Measurements from ENCODE around the gene WDR45B.
A peak's percentile ranks its signal among the peaks of the same experiment; 100 is the strongest.
"Not testable (repeated sequence)": the region's sequence is repeated elsewhere in the genome, so short reads cannot be mapped to it uniquely, and the experiment has no call there.

The WDR45B gene

DNA sequence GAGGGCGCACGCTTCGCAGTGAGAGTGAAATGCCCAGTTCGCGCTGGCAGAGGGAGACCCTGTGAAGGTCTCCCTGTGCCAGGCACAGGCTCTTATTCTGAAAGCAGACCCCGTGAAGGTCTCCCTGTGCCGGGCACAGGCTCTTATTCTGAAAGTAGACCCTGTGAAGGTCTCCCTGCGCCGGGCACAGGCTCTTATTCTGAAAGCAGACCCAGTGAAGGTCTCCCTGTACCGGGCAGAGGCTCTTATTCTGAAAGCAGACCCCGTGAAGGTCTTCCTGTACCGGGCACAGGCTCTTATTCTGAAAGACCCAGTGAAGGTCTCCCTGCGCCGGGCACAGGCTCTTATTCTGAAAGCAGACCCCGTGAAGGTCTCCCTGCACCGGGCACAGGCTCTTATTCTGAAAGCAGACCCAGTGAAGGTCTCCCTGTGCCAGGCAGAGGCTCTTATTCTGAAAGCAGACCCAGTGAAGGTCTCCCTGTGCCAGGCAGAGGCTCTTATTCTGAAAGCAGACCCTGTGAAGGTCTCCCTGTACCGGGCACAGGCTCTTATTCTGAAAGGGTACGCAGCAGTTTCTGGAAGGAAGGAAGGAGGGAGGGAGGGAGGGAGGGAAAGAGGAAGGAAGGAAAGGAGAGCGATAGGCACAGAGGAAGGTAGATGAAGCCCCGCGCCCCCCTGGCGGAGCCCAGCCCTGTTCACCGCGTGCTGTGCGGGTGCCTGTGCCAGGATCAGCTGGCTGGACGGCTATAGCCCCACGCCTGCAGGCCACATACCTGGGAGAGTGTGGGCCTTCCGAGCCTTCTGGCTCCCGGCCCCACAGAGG is 55.3 kb downstream of the WDR45B start:
- peak overlapping the region; percentile 77 for H3K4me3 ChIP-seq (ENCODE audit: low read length)
- DNase-seq (ENCODE audit: low read depth, low spot score): peak; percentile 92

DNA sequence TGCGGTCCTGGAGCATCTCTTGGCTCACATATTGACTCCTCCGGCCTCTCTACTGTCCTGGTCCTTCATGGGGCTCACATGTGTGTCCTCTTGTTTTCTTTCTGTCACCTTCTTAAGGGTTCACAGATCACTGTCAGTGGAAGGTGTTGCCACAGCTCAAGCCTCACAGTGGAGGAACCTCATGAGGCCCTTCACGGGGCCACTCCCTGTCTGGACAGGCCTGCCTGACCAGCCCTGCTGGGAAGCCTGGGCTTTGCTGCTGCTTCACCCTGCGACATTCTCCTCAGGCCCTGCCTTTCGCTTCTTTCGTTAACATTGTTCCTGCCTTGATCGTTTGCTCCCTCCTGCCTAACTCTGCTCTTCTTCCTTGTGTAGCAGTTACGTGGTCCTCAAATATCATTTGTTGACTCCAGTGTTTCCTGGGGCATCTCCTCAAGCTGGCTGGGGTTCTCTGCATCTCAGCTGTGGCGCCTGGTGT is 55.9 kb downstream of the WDR45B start:
- DNase-seq (ENCODE audit: low read depth, low spot score): no peak

DNA sequence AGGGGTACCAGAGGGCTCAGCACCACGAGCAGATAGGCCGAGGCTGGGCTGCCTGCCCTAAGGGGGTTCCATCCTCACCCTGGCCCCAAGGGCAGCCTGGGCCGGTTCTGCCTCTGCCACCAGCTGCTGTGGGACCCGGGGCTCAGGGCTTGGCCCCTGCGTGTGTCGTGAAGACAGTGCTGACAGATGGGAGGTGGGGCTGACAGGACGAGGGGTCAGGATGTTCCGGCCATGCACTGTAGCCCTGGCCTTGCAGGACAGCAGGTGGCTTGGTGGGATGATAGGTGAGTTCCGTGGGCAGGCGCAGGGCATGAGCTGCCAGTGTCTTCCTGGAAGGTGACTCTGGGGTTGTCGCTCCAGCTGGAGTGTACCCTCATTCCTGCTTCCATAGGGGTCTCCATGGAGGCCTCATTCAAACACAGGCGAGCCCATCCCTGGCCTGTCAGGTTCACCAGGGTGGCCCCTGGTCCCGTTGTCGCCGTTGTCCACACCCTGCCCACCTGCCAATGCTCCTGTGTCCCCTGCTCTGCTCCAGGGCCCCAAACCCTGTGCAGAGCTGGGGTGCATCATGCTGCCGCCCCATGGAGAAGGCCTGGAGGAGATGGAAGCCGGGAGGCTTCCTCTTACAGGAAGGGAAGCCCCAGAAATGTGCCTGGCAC is 57.2 kb downstream of the WDR45B start:
- H3K4me3 ChIP-seq (ENCODE audit: low read length): peak overlapping the region; percentile 17
- DNase-seq (ENCODE audit: low read depth, low spot score): no peak

More for the DNA sequence above, 55.9 kb downstream of the WDR45B start:
- H3K4me3 ChIP-seq (ENCODE audit: low read length): peak overlapping the region; percentile 17

DNA sequence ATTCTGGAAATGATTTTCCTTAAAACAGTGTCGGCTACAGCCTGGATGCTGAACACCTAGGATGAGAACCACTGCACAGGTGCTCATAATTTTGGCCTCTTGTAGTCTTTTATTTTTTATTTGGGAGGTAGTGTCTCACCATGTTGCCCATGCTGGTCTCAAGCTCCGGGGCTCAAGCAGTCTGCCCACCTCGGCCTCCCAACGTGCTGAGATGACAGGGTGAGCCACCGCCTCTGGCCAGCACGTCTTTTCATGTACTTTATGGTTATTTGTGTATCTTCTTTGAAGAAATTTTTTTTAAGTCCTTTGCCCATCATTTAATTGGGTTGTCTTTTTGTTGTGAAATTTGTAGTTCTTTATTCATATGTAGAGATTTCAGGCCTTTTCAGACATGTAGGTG is 58.0 kb downstream of the WDR45B start:
- no peak for DNase-seq (ENCODE audit: low read depth, low spot score)
- no peak overlapping the region for H3K4me3 ChIP-seq (ENCODE audit: low read length)

DNA sequence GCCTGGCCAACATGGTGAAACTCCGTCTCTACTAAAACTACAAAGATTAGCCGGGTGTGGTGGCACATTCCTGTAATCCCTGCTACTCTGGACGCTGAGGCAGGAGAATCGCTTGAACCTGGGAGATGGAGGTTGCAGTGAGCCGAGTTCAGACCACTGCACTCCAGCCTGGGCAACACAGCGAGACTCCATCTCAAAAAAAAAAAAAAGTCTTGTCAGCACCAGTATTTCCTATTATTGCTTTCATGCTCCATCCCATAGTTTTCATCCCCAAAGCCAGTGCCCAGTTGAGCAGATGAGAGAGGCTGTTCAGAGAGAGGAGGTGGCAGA is 58.4 kb downstream of the WDR45B start:
- no peak overlapping the region for H3K4me3 ChIP-seq (ENCODE audit: low read length)
- no peak for DNase-seq (ENCODE audit: low read depth, low spot score)

DNA sequence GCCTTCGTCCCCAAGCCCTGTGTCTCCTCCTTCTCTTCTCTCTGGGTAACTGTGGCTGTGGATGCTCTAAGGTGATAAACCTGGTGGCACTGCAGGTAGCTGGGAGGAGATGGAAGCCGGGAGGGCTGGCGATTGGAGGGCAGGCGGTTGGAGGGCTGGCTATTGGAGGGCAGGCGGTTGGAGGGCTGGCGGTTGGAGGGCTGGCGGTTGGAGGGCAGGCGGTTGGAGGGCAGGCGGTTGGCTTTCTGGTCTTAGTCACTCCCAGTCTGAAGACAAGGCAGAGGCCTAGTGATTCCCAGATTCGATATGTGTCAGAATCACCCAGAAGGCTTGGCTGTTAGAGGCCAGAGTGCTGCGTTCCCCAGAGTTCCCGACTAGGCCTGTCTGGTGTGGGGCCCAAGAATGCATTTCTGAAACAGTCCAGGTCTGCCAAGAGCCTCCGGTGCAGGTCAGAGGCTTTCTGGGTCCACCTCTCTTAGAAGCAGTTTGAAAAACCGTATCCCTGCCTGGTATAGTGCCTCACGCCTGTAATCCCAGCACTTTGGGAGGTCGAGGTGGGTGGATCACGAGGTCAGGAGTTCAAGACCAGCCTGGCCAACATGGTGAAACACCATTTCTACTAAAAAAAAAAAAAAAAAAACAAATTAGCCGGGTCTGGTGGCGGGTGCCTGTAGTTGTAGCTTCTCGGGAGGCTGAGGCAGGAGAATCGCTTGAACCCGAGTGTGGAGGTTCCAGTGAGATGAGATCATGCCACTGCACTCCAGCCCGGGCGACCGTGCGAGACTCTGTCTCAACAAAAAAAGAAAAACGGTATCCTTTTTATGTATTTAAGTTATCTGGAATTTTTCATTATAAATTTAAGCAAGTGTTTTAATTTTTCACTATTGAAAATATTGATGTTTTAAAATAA is 59.7 kb downstream of the WDR45B start:
- H3K4me3 ChIP-seq (ENCODE audit: low read length): no peak overlapping the region
- no peak for DNase-seq (ENCODE audit: low read depth, low spot score)

DNA sequence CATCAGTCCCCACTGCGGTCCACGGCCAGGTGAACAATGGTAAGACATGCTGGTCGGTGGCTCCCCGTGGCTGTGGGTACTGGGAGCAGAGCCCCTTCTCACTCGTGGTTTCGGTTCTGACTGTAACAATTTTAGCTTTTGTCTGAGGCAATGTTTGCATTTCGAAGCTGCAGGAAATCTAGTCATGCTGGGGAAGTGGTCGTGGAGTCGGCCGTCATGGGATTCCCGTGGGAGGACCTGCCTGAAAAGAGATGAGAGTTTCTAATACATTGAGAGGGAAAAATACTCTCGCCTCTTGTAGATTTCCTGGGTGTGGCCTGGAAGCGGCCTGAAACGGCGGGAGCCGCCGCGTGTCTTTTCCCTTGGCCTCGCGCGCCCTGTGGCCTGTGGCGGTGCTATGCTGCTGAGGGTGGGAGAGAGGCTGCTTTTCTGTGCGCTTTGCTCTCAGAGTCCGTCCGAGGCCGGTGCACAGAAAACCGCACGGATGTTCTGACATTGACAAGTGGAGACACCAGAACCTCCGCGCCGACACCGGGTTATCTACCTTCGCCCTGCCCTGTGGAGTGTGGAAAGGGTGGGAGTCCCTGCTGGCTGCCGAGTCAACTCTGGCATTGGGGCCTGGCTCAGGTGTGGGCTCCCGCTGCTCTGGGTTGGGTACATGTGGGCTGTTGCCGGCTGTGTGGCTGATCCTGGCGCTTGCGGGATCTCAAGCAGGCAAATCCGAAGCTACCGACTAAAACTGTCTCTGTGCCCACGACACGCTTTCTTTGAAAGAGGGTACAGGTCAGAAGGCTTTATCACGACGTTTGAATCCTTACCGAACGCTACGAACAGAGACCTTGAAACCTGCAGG is 60.8 kb downstream of the WDR45B start:
- DNase-seq (ENCODE audit: low read depth, low spot score): no peak

DNA sequence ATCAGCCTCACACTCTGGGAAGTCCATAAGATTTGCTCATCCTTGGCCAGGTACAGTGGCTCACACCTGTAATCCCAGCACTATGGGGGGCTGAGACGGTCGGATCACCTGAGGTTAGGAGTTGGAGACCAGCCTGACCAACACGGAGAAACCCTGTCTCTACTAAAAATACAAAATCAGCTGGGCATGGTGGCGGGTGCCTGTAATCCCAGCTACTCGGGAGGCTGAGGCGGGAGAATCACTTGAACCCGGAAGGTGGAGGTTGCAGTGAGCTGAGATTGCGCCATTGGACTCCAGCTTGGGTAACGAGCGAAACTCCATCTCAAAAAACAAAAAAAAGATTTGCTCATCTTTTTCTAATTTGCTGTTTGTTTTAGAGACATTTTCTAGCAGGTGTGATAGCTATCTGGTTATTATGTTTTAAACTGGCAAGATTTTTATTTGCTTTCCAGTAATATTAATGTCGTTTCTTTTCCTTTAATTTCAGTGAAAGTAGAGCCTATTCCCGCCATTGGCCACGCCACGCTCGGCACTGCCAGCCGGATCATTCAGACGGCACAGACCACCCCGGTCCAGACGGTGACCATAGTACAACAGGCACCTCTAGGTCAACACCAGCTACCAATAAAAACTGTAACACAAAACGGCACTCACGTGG is 61.5 kb downstream of the WDR45B start:
- DNase-seq (ENCODE audit: low read depth, low spot score): no peak
- H3K4me3 ChIP-seq (ENCODE audit: low read length): no peak overlapping the region

More for the DNA sequence above, 60.8 kb downstream of the WDR45B start:
- no peak overlapping the region for H3K4me3 ChIP-seq (ENCODE audit: low read length)

DNA sequence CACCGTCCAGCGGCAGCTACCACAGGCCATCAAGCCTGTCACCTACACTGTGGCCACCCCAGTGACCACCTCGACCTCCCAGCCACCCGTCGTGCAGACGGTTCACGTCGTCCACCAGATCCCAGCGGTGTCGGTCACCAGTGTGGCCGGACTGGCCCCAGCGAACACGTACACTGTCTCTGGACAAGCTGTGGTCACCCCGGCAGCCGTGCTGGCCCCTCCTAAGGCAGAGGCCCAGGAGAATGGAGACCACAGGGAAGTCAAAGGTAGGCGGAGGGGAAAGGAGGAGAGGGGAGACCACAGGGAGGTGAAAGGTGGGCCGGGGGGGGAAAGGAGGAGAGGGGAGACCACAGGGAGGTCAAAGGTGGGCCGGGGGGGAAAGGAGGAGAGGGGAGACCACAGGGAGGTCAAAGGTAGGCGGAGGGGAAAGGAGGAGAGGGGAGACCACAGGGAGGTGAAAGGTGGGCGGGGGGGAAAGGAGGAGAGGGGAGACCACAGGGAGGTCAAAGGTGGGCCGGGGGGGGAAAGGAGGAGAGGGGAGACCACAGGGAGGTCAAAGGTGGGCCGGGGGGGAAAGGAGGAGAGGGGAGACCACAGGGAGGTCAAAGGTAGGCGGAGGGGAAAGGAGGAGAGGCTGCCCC is 62.2 kb downstream of the WDR45B start:
- DNase-seq (ENCODE audit: low read depth, low spot score); H3K4me3 ChIP-seq (ENCODE audit: low read length): not testable (repeated sequence)

DNA sequence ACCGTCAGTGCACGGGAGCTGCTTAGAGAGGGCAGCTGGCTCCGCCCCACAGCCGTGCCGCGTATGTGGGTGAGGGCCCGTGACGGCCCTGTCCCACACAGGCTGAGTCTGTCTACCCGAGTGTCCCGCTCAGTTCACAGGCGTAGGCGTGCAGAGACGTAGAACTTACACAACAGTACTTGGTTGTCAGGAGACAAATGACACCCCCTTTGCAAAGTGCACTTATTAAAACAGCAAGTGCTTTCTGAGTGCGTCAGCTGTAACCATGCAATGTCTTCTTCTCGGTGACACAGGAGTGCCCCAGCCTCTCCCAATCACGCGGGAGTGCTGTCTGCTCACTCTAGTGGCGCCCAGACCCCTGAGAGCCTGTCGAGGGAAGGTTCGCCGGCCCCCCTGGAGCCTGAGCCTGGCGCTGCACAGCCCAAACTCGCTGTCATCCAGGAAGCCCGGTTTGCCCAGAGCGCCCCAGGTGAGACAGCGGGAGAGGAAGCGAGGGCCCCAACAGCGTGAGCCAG is 64.5 kb downstream of the WDR45B start:
- no peak for DNase-seq (ENCODE audit: low read depth, low spot score)

DNA sequence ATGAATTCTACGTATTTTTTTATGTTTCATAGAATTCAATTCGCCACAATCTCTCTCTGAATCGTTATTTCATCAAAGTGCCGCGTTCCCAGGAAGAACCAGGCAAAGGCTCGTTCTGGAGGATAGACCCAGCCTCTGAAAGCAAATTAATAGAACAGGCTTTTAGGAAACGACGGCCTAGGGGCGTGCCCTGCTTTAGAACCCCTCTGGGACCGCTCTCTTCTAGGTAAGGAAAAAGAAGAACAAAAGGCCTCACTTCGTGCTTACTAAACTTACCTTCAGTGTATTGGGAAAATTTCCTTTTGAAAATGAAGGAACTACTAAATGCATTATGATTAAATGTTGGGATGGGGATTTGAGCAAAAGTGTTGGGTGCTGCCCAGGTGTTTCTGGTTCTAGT is 65.5 kb downstream of the WDR45B start:
- no peak overlapping the region for H3K4me3 ChIP-seq (ENCODE audit: low read length)
- DNase-seq (ENCODE audit: low read depth, low spot score): no peak

More for the DNA sequence above, 64.5 kb downstream of the WDR45B start:
- H3K4me3 ChIP-seq (ENCODE audit: low read length): no peak overlapping the region

DNA sequence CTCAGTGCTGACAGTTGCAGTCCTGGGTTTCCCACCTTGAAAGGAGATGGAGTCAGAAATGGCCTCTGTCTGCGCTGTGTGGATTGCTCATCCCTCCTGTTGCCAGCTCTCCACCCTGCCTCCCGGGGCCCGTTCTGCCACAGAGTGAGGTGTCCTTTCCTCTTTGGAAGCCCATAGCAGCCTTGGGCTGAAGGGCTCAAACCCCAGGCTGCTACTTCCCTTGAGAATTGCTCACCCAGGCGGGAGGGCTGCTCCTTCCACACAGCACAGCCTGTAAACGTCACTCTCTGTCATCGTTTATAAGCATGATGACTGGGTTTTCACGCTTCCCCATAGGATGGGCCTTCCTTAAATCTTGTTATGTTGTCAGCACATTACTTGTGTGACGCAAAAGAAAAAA is 66.0 kb downstream of the WDR45B start:
- no peak for DNase-seq (ENCODE audit: low read depth, low spot score)
- no peak overlapping the region for H3K4me3 ChIP-seq (ENCODE audit: low read length)

DNA sequence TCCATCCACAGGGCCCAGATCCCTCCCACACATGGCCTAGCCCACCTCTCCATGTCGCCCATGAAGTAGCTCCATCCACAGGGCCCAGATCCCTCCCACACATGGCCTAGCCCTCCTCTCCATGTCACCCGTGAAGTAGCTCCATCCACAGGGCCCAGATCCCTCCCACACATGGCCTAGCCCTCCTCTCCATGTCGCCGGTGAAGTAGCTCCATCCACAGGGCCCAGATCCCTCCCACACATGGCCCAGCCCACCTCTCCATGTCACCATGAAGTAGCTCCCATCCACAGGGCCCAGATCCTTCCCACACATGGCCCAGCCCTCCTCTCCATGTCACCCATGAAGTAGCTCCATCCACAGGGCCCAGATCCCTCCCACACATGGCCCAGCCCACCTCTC is 68.3 kb downstream of the WDR45B start:
- DNase-seq (ENCODE audit: low read depth, low spot score); H3K4me3 ChIP-seq (ENCODE audit: low read length): not testable (repeated sequence)

DNA sequence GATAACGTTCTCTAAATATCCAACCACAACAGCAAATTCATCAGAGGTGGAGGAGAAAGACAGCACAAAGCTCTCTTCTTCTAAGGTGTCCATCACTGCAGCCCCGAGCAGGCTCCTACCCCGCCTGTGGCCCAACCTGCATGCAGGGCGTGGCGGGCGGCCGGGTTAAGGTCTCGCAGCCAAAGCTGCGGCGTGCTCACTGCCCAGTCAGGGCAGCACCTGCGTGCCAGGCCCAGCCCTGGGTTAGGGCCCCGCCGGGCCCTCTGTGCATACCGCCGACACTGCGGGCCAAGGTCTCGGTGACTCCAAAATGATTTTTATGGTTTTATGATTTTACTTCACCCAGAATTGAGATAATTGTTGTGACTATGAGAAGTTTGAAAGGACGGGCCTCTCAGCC is 70.9 kb downstream of the WDR45B start:
- no peak for DNase-seq (ENCODE audit: low read depth, low spot score)

DNA sequence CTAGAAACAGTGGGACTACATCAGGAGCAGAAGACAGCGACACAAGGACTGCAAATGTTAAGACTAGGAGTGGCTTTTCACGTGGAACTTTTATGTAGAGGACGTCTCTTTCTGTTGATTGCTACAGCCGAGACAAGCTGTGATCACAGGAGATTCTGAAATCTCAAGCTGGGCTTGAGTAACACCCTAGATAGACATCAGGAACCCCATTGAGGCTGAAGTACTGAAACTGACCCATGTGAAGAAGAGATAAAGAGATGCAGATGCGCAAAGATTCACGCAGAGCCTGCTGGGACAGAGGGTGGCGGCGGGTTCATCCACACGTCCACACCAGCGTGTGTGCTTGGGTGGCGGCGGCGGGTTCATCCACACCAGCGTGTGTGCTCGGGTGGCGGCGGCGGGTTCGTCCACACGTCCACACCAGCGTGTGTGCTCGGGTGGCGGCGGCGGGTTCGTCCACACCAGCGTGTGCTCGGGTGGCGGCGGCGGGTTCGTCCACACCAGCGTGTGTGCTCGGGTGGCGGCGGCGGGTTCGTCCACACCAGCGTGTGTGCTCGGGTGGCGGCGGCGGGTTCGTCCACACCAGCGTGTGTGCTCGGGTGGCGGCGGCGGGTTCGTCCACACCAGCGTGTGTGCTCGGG is 72.5 kb downstream of the WDR45B start:
- DNase-seq (ENCODE audit: low read depth, low spot score); H3K4me3 ChIP-seq (ENCODE audit: low read length): not testable (repeated sequence)

More for the DNA sequence above, 70.9 kb downstream of the WDR45B start:
- H3K4me3 ChIP-seq (ENCODE audit: low read length): no peak overlapping the region

DNA sequence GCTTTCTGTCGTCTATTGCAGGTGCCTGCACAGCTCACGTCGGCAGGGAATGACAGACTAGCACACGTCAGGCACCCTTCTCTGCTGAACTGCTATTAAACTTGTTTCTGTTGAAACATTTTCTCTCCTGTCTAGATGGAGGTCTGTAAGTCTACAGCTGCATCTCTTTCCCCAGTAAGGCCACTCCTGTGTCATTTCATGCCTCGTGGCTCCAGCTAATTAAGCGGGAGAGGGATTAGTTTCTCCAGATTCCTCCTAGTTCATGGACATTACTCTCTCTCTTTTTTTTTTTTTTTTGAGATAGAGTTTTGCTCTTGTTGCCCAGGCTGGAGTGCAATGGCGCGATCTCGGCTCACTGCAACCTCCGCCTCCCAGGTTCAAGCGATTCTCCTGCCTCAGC is 74.2 kb downstream of the WDR45B start:
- H3K4me3 ChIP-seq (ENCODE audit: low read length): no peak overlapping the region
- DNase-seq (ENCODE audit: low read depth, low spot score): no peak

DNA sequence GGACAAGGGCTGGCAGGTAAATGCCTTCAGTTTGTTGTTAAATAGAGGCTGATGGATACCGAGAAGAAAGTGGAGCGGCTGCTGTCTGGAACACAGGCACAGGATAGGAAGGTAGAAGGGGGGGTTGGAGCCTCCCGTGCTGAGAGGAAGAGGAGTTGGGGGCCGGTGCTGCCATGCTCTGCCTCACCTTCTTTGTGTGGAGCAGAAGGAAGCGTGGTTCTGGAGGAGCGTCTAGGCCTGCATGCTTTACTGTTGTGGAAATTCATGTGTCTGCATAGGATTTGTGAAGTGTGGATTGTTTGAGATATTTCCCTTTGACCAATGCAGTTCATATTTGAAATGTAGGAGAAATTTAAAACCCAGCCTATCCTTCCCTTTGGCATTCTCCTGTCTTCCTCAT is 76.4 kb downstream of the WDR45B start:
- no peak for DNase-seq (ENCODE audit: low read depth, low spot score)
- no peak overlapping the region for H3K4me3 ChIP-seq (ENCODE audit: low read length)
